PC-3 (cell line): ENCODE measurements around the gene CABLES1. TPM values are rescaled to one million over a fixed set of nuclear protein-coding genes. Genes with fewer than 3 reads are reported as not detected.
A peak's percentile ranks its signal among the peaks of the same experiment; 100 is the strongest.

Source experiments
- ATAC-seq: fragments of 200-7000 bp; cut with Tn5 transposase; 2 replicates; pipeline ENCODE4 v1.9.1; 2020; ENCODE audit warnings: mild to moderate bottlenecking, moderate library complexity
- Bru-seq: library from RNA; stranded (reverse); fragments of 400-500 nt; gene quantifications from one replicate; lab custom pipeline; 2021; lab: Mats Ljungman, UMichigan
- BruChase-seq, 2 experiments: library from RNA; stranded (reverse); fragments of 400-500 nt; gene quantifications; one replicate each; lab custom pipeline; 2021; lab: Mats Ljungman, UMichigan
- BruUV-seq: library from RNA; stranded (reverse); fragments of 400-500 nt; replicated peaks from 2 replicates; lab custom pipeline; 2021; lab: Mats Ljungman, UMichigan
- CTCF ChIA-PET: fragments of 300-600 bp; sonication (Branson Sonifier 250); formaldehyde crosslinking; loops from one replicate; lab custom pipeline; 2022; ENCODE audit warnings: antibody characterized with exemption; lab: Charles Lee
- POLR2A ChIA-PET: fragments of 300-600 bp; sonication (Branson Sonifier 250); formaldehyde crosslinking; loops from one replicate; lab custom pipeline; 2022; ENCODE audit warnings: antibody characterized with exemption; ENCODE audit not compliant: unreplicated experiment; lab: Charles Lee
- DNase-seq: peaks from one replicate; pipeline ENCODE4 v3.0.0-alpha.2; 2015
- H2AFZ ChIP-seq: fragments of 300-600 bp; sonication (generic); 2 replicates; pipeline ENCODE4 v1.6.0; 2016; ENCODE audit warnings: antibody characterized with exemption, low read length
- H3F3A ChIP-seq: fragments of 300-600 bp; sonication (generic); one replicate; pipeline ENCODE4 v1.6.0; 2017; ENCODE audit warnings: antibody characterized with exemption, low read length, control low read depth, mild to moderate bottlenecking; ENCODE audit not compliant: unreplicated experiment
- H3K27ac ChIP-seq: fragments of 300-600 bp; sonication (generic); 2 replicates; pipeline ENCODE4 v1.5.1; 2016; ENCODE audit warnings: mild to moderate bottlenecking, low read length
- H3K27me3 ChIP-seq: fragments of 300-600 bp; sonication (generic); 2 replicates; pipeline ENCODE4 v1.6.1; 2016; ENCODE audit warnings: low read length, mixed read lengths
- H3K36me3 ChIP-seq: fragments of 300-600 bp; sonication (generic); 2 replicates; pipeline ENCODE4 v1.6.1; 2016; ENCODE audit warnings: low read depth, mixed run types, low read length, mixed read lengths
- H3K4me1 ChIP-seq: fragments of 300-600 bp; sonication (generic); 2 replicates; pipeline ENCODE4 v1.5.1; 2016; ENCODE audit warnings: low read length; ENCODE audit not compliant: insufficient read depth
- H3K4me2 ChIP-seq: fragments of 300-600 bp; sonication (generic); 2 replicates; pipeline ENCODE4 v1.6.0; 2016; ENCODE audit warnings: low read length
- H3K4me3 ChIP-seq: fragments of 300-600 bp; sonication (generic); 2 replicates; pipeline ENCODE4 v1.5.1; 2016; ENCODE audit warnings: mild to moderate bottlenecking, low read length, mixed read lengths
- H3K79me2 ChIP-seq: fragments of 300-600 bp; sonication (generic); 2 replicates; pipeline ENCODE4 v1.6.1; 2017; ENCODE audit warnings: low read length, mixed read lengths
- H3K9ac ChIP-seq: fragments of 300-600 bp; sonication (generic); 2 replicates; pipeline ENCODE4 v1.6.0; 2016; ENCODE audit warnings: mild to moderate bottlenecking, low read length
- H3K9me2 ChIP-seq: fragments of 300-600 bp; sonication (generic); replicated peaks from 2 replicates; pipeline ENCODE4 v1.6.1; 2016; ENCODE audit warnings: mixed run types, low read length, mixed read lengths
- H3K9me3 ChIP-seq: fragments of 300-600 bp; sonication (generic); 2 replicates; pipeline ENCODE4 v1.6.1; 2016; ENCODE audit warnings: low read length, mixed read lengths
- H4K20me1 ChIP-seq: fragments of 300-600 bp; sonication (generic); 2 replicates; pipeline ENCODE4 v1.6.1; 2016; ENCODE audit warnings: low read length, mixed read lengths
- CTCF ChIP-seq: fragments of 300-600 bp; sonication (generic); conservative IDR thresholded peaks from 2 replicates; pipeline ENCODE4 v1.5.1; 2017; ENCODE audit warnings: antibody characterized with exemption, low read depth, mild to moderate bottlenecking, low read length
- EZH2 ChIP-seq: fragments of 300-600 bp; sonication (generic); IDR thresholded peaks from one replicate; pipeline ENCODE4 v1.6.1; 2017; ENCODE audit warnings: antibody characterized with exemption, mild to moderate bottlenecking, low read length; ENCODE audit not compliant: unreplicated experiment
- EZH2phosphoT487 ChIP-seq: fragments of 300-600 bp; sonication (generic); IDR thresholded peaks from 2 replicates; pipeline ENCODE4 v1.6.1; 2018; ENCODE audit warnings: mild to moderate bottlenecking, antibody characterized with exemption, low read length, borderline replicate concordance
- intact Hi-C: fragments of 100-400 bp; cut with micrococcal nuclease; formaldehyde crosslinking; loops from 2 replicates; pipeline ENCODE4 v1.9.0; 2023
- long read RNA-seq: library from polyadenylated mRNA; unstranded; transcript quantifications from one replicate; pipeline ENCODE4 v2.0.0, GENCODE V29; 2021; ENCODE audit not compliant: unreplicated experiment
- total RNA-seq: library from RNA; depleted of rRNA; stranded (reverse); fragments of >200 nt; gene quantifications from 2 replicates; pipeline ENCODE4 v1.2.3, GENCODE V29; 2014; rRNA removed

Gene CABLES1
- total RNA-seq (18.6 and 20.5 TPM in 2 replicates), Bru-seq, nascent RNA (percentile 86 among the genes with signal in this experiment), BruChase-seq, experiment 1, labeled RNA remaining after a 6-hour chase (percentile 80 among the genes with signal in this experiment), BruChase-seq, experiment 2, labeled RNA remaining after a 2-hour chase (percentile 86 among the genes with signal in this experiment)
- long read RNA-seq, full-length matches to known transcripts: 168 of 252 reads
- long read RNA-seq, partial matches to known transcripts: 20 of 252 reads
- long read RNA-seq, other reads (novel, unspliced or antisense): 64 of 252 reads

- no peaks in the 10 kb centered on the region for H3K36me3 ChIP-seq
- no peaks in the 10 kb centered on the region for H3F3A ChIP-seq
- TF ChIP-seq EZH2phosphoT487: peak; percentile 93
- no peak for TF ChIP-seq CTCF
- peaks cover 36% of the 10 kb centered on the region for H3K79me2 ChIP-seq
- H4K20me1 ChIP-seq: peaks cover 20% of the 10 kb centered on the region; the same call in 1 of the 2 replicates
- H3K27ac ChIP-seq: peak within 1 kb of the TSS; percentile 90
- H3K4me2 ChIP-seq: peak within 1 kb of the TSS; percentile 92
- peak; percentile 67 for DNase-seq
- ChIA-PET POLR2A (interaction anchor here (0.6 to 1.0 kb wide), 3 partner anchors 11 to 126 kb away, joined by 3 to 11 read pairs (median 4); no protein-coding TSS in a partner anchor), CTCF (interaction anchor here (1.0 to 1.5 kb wide), 3 partner anchors 57 to 277 kb away, joined by 3 to 8 read pairs (median 3); no protein-coding TSS in a partner anchor)
- H3K9me3 ChIP-seq: no peaks in the 10 kb centered on the region
- peak within 1 kb of the TSS; percentile 76 for H3K4me3 ChIP-seq
- H3K9ac ChIP-seq: peak within 1 kb of the TSS; percentile 77
- BruUV-seq: TSS peak; percentile 59
- no peaks in the 10 kb centered on the region for H3K27me3 ChIP-seq
- peaks cover 37% of the 10 kb centered on the region for H3K4me1 ChIP-seq
- peak; percentile 23 for ATAC-seq
- H3K9me2 ChIP-seq: no peaks in the 10 kb centered on the region
- peak within 1 kb of the TSS; percentile 49 for H2AFZ ChIP-seq
- intact Hi-C loops: loop anchor here (2.0 to 5.0 kb wide), 5 partner anchors 20 to 367 kb away; partner anchors contain the start of gene RMC1
These were observed at the start of gene CABLES1 for GRCh38 chr18:23134780-23135549. TSS of gene CABLES1 (plus strand) at chr18:23135485. CDS start at chr18:23135763, 278 bp downstream.

- ATAC-seq (no peak), DNase-seq (no peak)
- Histone ChIP-seq H3F3A (no peaks in the 10 kb centered on the region), H3K9ac (no peak overlapping the region), H3K9me2 (no peaks in the 10 kb centered on the region), H4K20me1 (no peaks in the 10 kb centered on the region), H2AFZ (no peak overlapping the region), H3K79me2 (no peaks in the 10 kb centered on the region), H3K36me3 (no peaks in the 10 kb centered on the region), H3K27me3 (no peaks in the 10 kb centered on the region), H3K4me1 (no peaks in the 10 kb centered on the region), H3K4me3 (no peak overlapping the region), H3K27ac (no peak overlapping the region), H3K9me3 (no peaks in the 10 kb centered on the region), H3K4me2 (no peak overlapping the region)
- TF ChIP-seq EZH2phosphoT487 (no peak), EZH2 (no peak), CTCF (no peak)
- ChIA-PET POLR2A (interaction anchor here (0.6 kb wide), 2 partner anchors 11 to 38 kb away, joined by 3 to 11 read pairs; no protein-coding TSS in a partner anchor), CTCF (no interaction called here)
- BruUV-seq: no TSS peak
- intact Hi-C loops: no loop called here
These were observed 47.9 kb upstream of the CABLES1 start for GRCh38 chr18:23087352-23087751.
